ENCODE measurements around the gene F10. TPM values are rescaled to one million over a fixed set of nuclear protein-coding genes. Genes with fewer than 3 reads are reported as not detected.

Gene F10
- total RNA-seq, result 0.13 TPM in 1 of 2 replicates, not detected in the other

DNA sequence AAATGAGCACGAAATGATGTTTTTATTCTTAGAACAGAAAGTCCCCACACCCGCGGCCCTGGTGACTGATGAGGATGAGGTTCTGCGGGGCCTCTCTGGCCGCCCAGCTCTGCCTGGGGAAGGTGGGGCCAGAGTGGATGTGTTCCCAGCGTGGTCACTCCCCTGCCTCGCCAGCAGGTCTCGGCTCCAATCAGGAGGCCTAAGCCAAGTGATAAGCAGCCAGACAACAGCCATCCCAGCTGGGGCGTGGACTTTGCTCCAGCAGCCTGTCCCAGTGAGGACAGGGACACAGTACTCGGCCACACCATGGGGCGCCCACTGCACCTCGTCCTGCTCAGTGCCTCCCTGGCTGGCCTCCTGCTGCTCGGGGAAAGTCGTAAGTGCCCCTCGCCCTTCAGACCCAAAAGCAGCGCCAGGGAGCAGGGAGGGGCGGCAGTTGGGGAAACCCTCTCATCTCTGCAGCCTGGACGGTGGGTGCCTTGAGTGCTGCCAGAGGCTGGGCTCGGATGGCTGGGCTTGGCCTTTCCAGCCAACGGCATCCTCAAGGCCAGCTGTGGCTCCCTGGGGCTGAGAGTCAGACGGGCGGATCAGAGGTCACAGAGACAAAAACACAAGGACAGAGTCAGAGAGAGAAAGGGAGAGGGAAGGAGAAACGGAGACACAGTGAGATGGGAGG, at the start of gene F10:
TSS of gene F10 (plus strand) at position 250 of the 676 bp plus-strand sequence. CDS start at position 307, 57 bp downstream.

DNA sequence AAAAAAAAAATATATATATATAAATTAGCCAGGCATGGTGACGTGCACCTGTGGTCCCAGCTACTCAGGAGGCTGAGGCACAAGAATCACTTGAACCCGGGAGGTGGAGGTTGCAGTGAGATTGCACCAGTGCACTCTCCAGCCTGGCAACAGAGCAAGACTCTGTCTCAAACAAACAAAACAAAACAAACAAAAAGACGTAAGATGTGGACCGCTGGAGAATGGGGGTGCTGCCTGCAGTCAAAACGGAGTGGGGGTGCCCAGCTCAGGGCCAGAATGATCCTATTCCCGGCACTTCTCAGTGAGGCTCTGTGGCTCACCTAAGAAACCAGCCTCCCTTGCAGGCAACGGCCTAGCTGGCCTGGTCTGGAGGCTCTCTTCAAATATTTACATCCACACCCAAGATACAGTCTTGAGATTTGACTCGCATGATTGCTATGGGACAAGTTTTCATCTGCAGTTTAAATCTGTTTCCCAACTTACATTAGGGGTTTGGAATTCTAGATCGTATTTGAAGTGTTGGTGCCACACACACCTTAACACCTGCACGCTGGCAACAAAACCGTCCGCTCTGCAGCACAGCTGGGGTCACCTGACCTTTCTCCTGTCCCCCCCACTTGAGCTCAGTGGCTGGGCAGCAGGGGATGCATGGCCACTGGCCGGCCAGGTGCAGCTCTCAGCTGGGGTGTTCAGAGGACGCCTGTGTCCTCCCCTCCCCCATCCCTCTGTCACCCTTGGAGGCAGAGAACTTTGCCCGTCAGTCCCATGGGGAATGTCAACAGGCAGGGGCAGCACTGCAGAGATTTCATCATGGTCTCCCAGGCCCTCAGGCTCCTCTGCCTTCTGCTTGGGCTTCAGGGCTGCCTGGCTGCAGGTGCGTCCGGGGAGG, 17.3 kb upstream of the F10 start, which contains the start of gene F7:
TSS of gene F7 (plus strand) at position 760 of the 889 bp plus-strand sequence. CDS start at position 811, 51 bp downstream.

GRCh38 chr13:113157929-113158747, 35.5 kb downstream of the F10 start, which contains the start of gene PROZ:
PROZ (plus strand) TSS chr13:113158648; CDS start chr13:113158661, 13 bp downstream.

Other genes with a start within 250 kb of the F10 start
- gene MCF2L, start 153.6 kb upstream of the F10 start, total RNA-seq, result 11.9 and 39.2 TPM in 2 replicates
- gene F7, start 17.0 kb upstream of the F10 start, total RNA-seq, result not detected in 2 replicates
- gene PROZ, start 35.8 kb downstream of the F10 start, total RNA-seq, result not detected in 2 replicates
- gene PCID2, start 85.9 kb downstream of the F10 start, total RNA-seq, result 34.6 and 89.1 TPM in 2 replicates
- 77.9 and 128 TPM in 2 replicates for gene CUL4A, start 86.8 kb downstream of the F10 start, total RNA-seq
- gene LAMP1, start 174.4 kb downstream of the F10 start, total RNA-seq, result 171 and 269 TPM in 2 replicates
- 0.57 TPM in 1 of 2 replicates, not detected in the other for gene GRTP1, start 241.3 kb downstream of the F10 start, total RNA-seq